ENCODE results near the gene PEX11B.

PEX11B gene

GRCh38 chr1:145868232-145868631 lies 50.3 kb downstream of the PEX11B start:
- no peak for FAIRE-seq

GRCh38 chr1:145863282-145864018 lies 55.1 kb downstream of the PEX11B start:
- FAIRE-seq: no peak

All from endometrium (tissue), 2 donors.